A549 (cell line): ENCODE results near the gene HOMER1. TPM values are rescaled to one million over a fixed set of nuclear protein-coding genes. Genes with fewer than 3 reads are reported as not detected.

Source experiments
- ATAC-seq, 2 experiments: fragments of 200-7000 bp in 1 of 2; fragments of >200 bp in 1 of 2; cut with Nextera tagmentation in 1 of 2; cut with Tn5 transposase in 1 of 2; 3 replicates each; pipeline versions ENCODE4 v1.8.0 to v1.9.1; 2018 to 2020; ENCODE audit warnings: mild to moderate bottlenecking in 1 of 2, moderate library complexity in 1 of 2
- CTCF ChIA-PET: fragments of 300-600 bp; sonication (Branson Sonifier 250); formaldehyde crosslinking; extraction: SDS; loops from one replicate; lab custom pipeline; 2021; ENCODE audit warnings: antibody characterized with exemption, inconsistent platforms; lab: Yijun Ruan, JAX
- POLR2A ChIA-PET: fragments of 350-600 bp; formaldehyde crosslinking; extraction: SDS; loops from one replicate; lab custom pipeline; 2021; ENCODE audit warnings: antibody characterized with exemption, inconsistent platforms; lab: Yijun Ruan, JAX
- DNase-seq, 2 experiments: peaks; one replicate each; pipeline versions ENCODE4 v3.0.0 to v3.0.0-alpha.2; 2011 to 2016; ENCODE audit warnings: low read depth in 1 of 2, low spot score in 1 of 2
- FAIRE-seq: peaks from 2 replicates; lab custom pipeline; 2011; peaks lifted over from hg19 to GRCh38; lab: Jason Lieb, UNC
- H3K27ac ChIP-seq, 2 experiments: fragments of >200 bp; sonication (Bioruptor Twin); formaldehyde crosslinking; 3 replicates each; pipeline ENCODE4 v1.5.1; 2016 to 2017
- H3K4me1 ChIP-seq: fragments of >200 bp; sonication (Bioruptor Twin); formaldehyde crosslinking; 3 replicates; pipeline ENCODE4 v1.6.1; 2016
- H3K4me2 ChIP-seq: fragments of >200 bp; sonication (Bioruptor Twin); formaldehyde crosslinking; 3 replicates; pipeline ENCODE4 v1.6.1; 2016
- H3K4me3 ChIP-seq: fragments of >200 bp; sonication (Bioruptor Twin); formaldehyde crosslinking; 3 replicates; pipeline ENCODE4 v1.5.1; 2016
- H3K9me3 ChIP-seq: fragments of >200 bp; sonication (Bioruptor Twin); formaldehyde crosslinking; 3 replicates; pipeline ENCODE4 v1.6.1; 2016
- ATOH8 ChIP-seq: fragments of 250-450 bp; sonication (Bioruptor Pico); IDR thresholded peaks from 2 replicates; pipeline ENCODE4 v1.5.0; 2020; ENCODE audit warnings: low read depth, mild to moderate bottlenecking, moderate library complexity
- CEBPB ChIP-seq, 2 experiments: fragments of >200 bp in 1 of 2; sonication (Bioruptor Twin) in 1 of 2; formaldehyde crosslinking in 1 of 2; IDR thresholded peaks; 2 replicates each; pipeline ENCODE4 v1.6.1; 2012 to 2016
- E2F6 ChIP-seq: IDR thresholded peaks from 2 replicates; pipeline ENCODE4 v1.6.1; 2012; ENCODE audit warnings: low read depth, borderline replicate concordance
- ELK1 ChIP-seq: fragments of 150-350 bp; IDR thresholded peaks from 2 replicates; pipeline ENCODE4 v1.6.1; 2014; ENCODE audit warnings: low read depth, mild to moderate bottlenecking, low read length
- EP300 ChIP-seq, 2 experiments: fragments of >200 bp; sonication (Bioruptor Twin); formaldehyde crosslinking; IDR thresholded peaks; 2 replicates in 1 of 2; 3 replicates in 1 of 2; pipeline ENCODE4 v1.6.1; 2016 to 2017
- HMGXB4 ChIP-seq: fragments of 250-450 bp; sonication (Bioruptor Pico); IDR thresholded peaks from 2 replicates; pipeline ENCODE4 v1.5.0; 2021; ENCODE audit warnings: mild to moderate bottlenecking, moderate library complexity, borderline replicate concordance
- HOXA7 ChIP-seq: fragments of 250-450 bp; sonication (Bioruptor Pico); IDR thresholded peaks from 2 replicates; pipeline ENCODE4 v1.5.0; 2020; ENCODE audit warnings: mild to moderate bottlenecking, moderate library complexity
- HOXB5 ChIP-seq: fragments of 250-450 bp; sonication (Bioruptor Pico); IDR thresholded peaks from 2 replicates; pipeline ENCODE4 v1.5.0; 2020; ENCODE audit warnings: mild to moderate bottlenecking, moderate library complexity
- KDM1A ChIP-seq: fragments of 200-600 bp; sonication (generic); IDR thresholded peaks from 2 replicates; pipeline ENCODE4 v1.6.1; 2016; ENCODE audit warnings: low read depth, mild to moderate bottlenecking
- MAX ChIP-seq: IDR thresholded peaks from 2 replicates; pipeline ENCODE4 v1.6.1; 2012
- PBX3 ChIP-seq: IDR thresholded peaks from 2 replicates; pipeline ENCODE4 v1.6.1; 2012
- RARB ChIP-seq: fragments of 250-450 bp; sonication (Bioruptor Pico); IDR thresholded peaks from 2 replicates; pipeline ENCODE4 v1.8.0; 2021; ENCODE audit warnings: mild to moderate bottlenecking, moderate library complexity
- RCOR1 ChIP-seq: fragments of 150-350 bp; IDR thresholded peaks from 2 replicates; pipeline ENCODE4 v1.6.1; 2014; ENCODE audit warnings: antibody characterized with exemption, low read length, low read depth
- REST ChIP-seq: fragments of 200-600 bp; sonication (generic); IDR thresholded peaks from 2 replicates; pipeline ENCODE4 v1.6.1; 2016; ENCODE audit warnings: antibody characterized with exemption, mild to moderate bottlenecking, moderate library complexity
- RFX5 ChIP-seq: fragments of 450-650 bp; IDR thresholded peaks from 2 replicates; pipeline ENCODE4 v1.7.1; 2014; ENCODE audit warnings: antibody characterized with exemption, mild to moderate bottlenecking, moderate library complexity
- RNF2 ChIP-seq: fragments of 200-600 bp; sonication (generic); IDR thresholded peaks from 2 replicates; pipeline ENCODE4 v1.6.1; 2016; ENCODE audit warnings: low read depth, mild to moderate bottlenecking, antibody characterized with exemption, moderate library complexity, borderline replicate concordance
- SREBF2 ChIP-seq: fragments of 450-650 bp; IDR thresholded peaks from 2 replicates; pipeline ENCODE4 v1.6.1; 2014; ENCODE audit warnings: mild to moderate bottlenecking, moderate library complexity
- USF2 ChIP-seq: fragments of 450-650 bp; IDR thresholded peaks from 2 replicates; pipeline ENCODE4 v1.6.1; 2014; ENCODE audit warnings: antibody characterized with exemption
- ZC3H11A ChIP-seq: fragments of 450-650 bp; IDR thresholded peaks from 2 replicates; pipeline ENCODE4 v1.6.1; 2014; ENCODE audit warnings: antibody characterized with exemption, mild to moderate bottlenecking
- ZSCAN20 ChIP-seq: fragments of 250-450 bp; sonication (Bioruptor Pico); IDR thresholded peaks from 2 replicates; pipeline ENCODE4 v1.8.0; 2022; ENCODE audit warnings: mild to moderate bottlenecking, moderate library complexity
- WGBS: methylation state at CpG from one replicate; pipeline ENCODE4 v1.1.6; 2017; ENCODE audit errors: missing lambda C conversion rate; 5-methylcytosine and 5-hydroxymethylcytosine counted together
- polyA plus RNA-seq, 4 experiments: library from polyadenylated mRNA; depleted of rRNA in 3 of 4; stranded (reverse); fragments of >200 nt; fragmentation: RNase III in 1 of 4; extraction: RNeasy Plus Mini Kit Qiagen cat#74134 plus additional on column Dnase treatment in 1 of 4; gene quantifications; 2 replicates in 3 of 4; 3 replicates in 1 of 4; pipeline ENCODE4 v1.2.3, GENCODE V29; 2011 to 2017

The HOMER1 gene
- polyA plus RNA-seq, 2 of the 4 experiments (the other 2 are of a cell fraction), result 6.0 to 9.3 TPM

GRCh38 chr5:79333852-79334557 lies 179.9 kb downstream of the HOMER1 start (continued):
- no peak for TF ChIP-seq USF2

- no peak for ATAC-seq
- 46% methylated on average over 5 of the region's 5 CpGs for WGBS
- no peak overlapping the region for H3K4me3 ChIP-seq
- no peak for TF ChIP-seq KDM1A
- 0 out of 4 replicates have a peak, but pooled peaks of 1 of the 2 experiments have one; percentile 14 for TF ChIP-seq CEBPB (IDR thresholded peaks at IDR 0.05)
- CTCF ChIA-PET, result no interaction called here
- no peaks in the 10 kb centered on the region for H3K9me3 ChIP-seq
- no peak overlapping the region for H3K27ac ChIP-seq
- H3K4me1 ChIP-seq, result no peaks in the 10 kb centered on the region
- no peak overlapping the region for H3K4me2 ChIP-seq
- POLR2A ChIA-PET, result no interaction called here
- no peak for FAIRE-seq
- DNase-seq, result no peak
Measured at GRCh38 chr5:79330071-79330470, 183.9 kb downstream of the HOMER1 start.

GRCh38 chr5:79329453-79329852 lies 184.5 kb downstream of the HOMER1 start:
- Histone ChIP-seq H3K27ac (no peak overlapping the region), H3K9me3 (no peaks in the 10 kb centered on the region), H3K4me3 (no peak overlapping the region), H3K4me1 (no peaks in the 10 kb centered on the region), H3K4me2 (no peak overlapping the region)
- TF ChIP-seq REST (no peak), ZSCAN20 (no peak), RNF2 (no peak), E2F6 (no peak), RCOR1 (no peak), HOXB5 (CRISPR knock-in tag) (no peak), SREBF2 (no peak), RARB (no peak), EP300 (IDR thresholded peaks at IDR 0.05) (no peak), RFX5 (no peak), ZC3H11A (no peak), CEBPB (IDR thresholded peaks at IDR 0.05) (no peak), PBX3 (no peak), ELK1 (no peak), HOXA7 (CRISPR knock-in tag) (no peak), ATOH8 (CRISPR knock-in tag) (no peak), HMGXB4 (CRISPR knock-in tag) (no peak), MAX (no peak)
- ATAC-seq (no peak), DNase-seq (no peak), FAIRE-seq (no peak)
- ChIA-PET POLR2A (no interaction called here), CTCF (no interaction called here)
- WGBS, result 77% methylated on average over 4 of the region's 4 CpGs
